GM12865 (cell line): ENCODE measurements around the gene TMEM11.

ENCODE experiments used
- DNase-seq: peaks from one replicate; pipeline ENCODE4 v3.0.0; 2010; ENCODE audit warnings: low read depth
- H3K4me3 ChIP-seq: 2 replicates; pipeline ENCODE4 v1.5.1; 2011; ENCODE audit warnings: mild to moderate bottlenecking, low read depth, low read length, control low read depth
- TF ChIP-seq, protein P1 (sequence below): IDR thresholded peaks from 2 replicates; pipeline ENCODE4 v1.5.1; 2011; ENCODE audit warnings: low read length, control low read depth, low read depth, inconsistent platforms; ENCODE audit not compliant: insufficient read depth; ENCODE audit errors: missing control alignments

Gene TMEM11

DNA sequence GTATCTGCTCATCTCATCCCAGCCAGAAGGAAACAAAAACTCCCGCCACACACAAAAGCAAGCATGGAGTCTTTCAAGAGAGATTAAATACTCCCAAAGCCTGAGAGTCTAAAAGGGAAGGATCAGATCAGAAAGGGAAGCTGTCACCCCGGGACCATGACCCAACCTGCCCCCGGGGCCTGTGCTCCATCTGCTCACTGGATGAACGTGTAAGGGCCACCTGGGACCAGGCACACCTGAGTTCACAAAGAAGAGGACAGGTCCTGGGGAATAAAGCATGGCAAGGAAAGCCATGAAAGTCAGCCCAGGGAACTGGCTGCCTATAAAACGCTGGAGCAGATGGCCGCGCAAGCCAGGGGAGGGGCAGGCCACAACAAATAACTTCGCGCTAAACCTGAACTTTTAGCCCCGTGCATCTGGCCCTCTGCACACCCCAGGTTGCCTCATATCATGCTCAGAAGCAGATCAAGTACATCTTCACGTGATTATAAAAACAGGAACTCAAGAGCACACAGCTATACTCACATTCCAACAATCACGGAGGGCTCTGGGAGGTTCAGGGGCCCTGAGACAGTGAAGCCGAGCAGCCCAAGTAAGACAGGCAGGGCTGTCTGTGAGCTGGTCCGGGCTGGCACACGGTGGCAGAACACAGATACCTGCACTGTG is 3.4 kb downstream of the TMEM11 start:
- DNase-seq = no peak
- no peak overlapping the region for H3K4me3 ChIP-seq
- TF ChIP-seq, protein P1, sequence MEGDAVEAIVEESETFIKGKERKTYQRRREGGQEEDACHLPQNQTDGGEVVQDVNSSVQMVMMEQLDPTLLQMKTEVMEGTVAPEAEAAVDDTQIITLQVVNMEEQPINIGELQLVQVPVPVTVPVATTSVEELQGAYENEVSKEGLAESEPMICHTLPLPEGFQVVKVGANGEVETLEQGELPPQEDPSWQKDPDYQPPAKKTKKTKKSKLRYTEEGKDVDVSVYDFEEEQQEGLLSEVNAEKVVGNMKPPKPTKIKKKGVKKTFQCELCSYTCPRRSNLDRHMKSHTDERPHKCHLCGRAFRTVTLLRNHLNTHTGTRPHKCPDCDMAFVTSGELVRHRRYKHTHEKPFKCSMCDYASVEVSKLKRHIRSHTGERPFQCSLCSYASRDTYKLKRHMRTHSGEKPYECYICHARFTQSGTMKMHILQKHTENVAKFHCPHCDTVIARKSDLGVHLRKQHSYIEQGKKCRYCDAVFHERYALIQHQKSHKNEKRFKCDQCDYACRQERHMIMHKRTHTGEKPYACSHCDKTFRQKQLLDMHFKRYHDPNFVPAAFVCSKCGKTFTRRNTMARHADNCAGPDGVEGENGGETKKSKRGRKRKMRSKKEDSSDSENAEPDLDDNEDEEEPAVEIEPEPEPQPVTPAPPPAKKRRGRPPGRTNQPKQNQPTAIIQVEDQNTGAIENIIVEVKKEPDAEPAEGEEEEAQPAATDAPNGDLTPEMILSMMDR = no peak

DNA sequence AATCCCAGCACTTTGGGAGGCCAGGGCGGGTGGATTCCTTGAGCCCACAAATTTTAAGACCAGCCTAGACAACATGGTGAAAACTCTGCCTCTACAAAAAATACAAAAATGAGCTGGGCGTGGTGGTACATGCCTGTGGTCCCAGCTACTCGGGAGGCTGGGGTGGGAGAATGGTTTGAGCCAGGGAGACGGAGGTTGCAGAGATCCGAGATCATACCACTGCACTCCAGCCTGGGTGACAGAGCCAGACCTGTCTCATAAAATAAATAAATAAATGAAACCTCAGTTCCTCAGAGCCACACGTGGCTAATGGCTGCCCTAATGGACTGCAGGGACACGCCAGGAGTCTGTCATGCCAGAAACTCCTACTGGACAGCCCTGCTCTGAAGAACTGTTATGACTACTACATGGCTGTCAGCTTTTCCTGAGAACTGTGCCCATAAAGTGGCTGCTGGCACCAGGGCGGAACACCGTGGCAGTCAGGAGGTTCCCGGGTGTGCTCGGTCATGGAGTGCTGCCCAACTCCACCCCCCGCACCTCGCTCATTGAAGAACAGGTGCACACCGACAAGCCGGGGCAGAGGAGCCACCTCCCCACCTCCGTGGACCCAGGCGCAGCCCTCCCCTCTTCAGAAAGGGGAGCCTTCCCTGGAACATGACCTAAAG is 4.3 kb downstream of the TMEM11 start:
- H3K4me3 ChIP-seq = no peak overlapping the region
- DNase-seq = no peak
- TF ChIP-seq, protein P1 = no peak

DNA sequence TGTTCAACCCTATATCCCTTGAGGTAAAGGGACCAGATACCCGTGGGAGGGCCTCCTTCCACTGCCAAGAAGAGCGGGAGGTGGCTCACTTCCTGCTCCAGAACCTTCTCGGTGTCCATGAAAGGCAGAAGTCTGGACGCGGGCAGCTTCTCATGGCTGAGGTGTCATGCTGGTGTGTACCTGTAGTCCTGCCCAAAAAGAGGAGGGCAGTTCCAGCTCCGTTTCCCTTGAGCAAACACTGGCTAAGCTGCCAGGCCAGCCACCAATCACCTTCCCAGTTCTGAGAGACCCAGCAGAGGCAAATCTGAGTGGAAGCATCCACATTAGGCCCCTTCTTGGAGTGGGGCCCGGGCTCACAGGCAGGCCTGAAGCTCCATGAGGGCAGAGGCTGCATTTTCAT is 5.6 kb downstream of the TMEM11 start:
- TF ChIP-seq, protein P1 = no peak
- no peak for DNase-seq
- H3K4me3 ChIP-seq = no peak overlapping the region

DNA sequence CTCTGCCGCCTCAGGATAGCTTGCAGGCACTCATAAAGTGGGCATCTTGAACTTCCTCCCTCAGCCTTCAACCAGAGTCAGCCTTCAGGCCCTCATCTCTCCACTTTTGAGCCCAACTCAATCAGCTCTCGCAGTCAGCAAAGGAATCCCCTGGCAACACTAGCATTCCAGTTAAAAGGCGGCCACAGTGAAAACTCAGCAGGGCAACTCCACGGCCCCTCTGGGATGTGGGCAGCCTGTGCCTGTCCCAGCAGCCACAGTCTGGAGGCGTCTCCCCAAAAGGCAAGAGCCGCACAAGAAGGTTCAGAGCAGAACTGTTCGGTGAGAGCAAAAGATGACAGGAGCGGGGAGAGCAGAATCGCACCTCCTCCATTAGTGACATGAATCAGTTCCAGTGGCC is 9.0 kb downstream of the TMEM11 start:
- no peak for DNase-seq
- H3K4me3 ChIP-seq = no peak overlapping the region
- TF ChIP-seq, protein P1 = no peak

DNA sequence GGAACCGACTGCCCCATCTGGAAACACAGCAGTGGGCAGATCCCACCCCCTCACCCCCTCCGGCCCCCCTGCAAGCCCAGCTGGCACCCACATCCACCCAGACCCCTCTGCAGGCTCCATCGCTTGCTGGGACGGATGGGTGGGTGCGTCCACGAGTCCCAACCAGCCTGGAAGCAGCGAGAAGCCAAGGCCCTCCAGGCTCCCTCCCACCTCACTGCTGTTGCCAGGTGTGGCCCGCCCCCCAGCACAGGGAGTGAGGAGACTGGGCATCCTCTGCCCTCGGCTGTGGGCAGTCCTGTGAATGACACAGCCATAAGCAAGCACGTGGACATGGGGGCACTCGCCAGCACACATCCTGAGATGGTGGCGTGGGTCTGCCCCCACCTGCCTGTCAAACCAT is 11.4 kb downstream of the TMEM11 start:
- DNase-seq = no peak
- H3K4me3 ChIP-seq = no peak overlapping the region
- TF ChIP-seq, protein P1 = no peak

DNA sequence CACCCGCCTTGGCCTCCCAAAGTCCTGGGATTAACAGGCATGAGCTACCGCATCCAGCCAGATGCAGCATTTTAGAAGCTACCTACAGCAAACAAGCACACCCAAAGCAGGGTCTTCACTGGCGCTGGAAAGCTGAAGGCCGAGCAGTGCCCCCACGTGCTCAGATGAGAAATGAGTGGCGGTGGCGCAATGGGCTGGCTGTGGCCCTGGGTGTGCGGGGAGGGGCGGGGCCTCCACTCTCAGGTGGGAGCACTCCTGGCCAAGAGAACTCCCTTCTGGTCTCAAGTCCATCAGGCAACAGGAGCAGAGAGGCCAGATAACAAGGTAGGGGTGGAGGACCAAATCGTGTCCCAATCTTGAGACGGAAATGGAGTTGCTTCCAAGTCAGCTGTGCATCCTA is 12.1 kb downstream of the TMEM11 start:
- TF ChIP-seq, protein P1 = no peak
- no peak for DNase-seq
- H3K4me3 ChIP-seq = no peak overlapping the region

DNA sequence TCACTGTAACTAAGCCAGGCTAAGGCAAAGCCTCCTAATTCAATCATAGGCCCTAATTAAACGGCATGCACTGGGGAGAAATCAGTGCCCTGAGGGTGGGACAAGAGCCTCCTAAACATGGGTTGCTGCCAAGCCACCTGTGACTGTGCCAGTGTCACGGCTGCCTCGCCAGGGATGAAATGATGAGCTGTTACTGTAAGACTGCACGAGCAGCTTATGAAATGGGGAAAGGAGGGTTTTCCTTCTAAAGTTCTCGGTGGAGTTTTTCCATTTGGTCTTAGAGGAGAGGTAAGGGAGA is 12.7 kb downstream of the TMEM11 start:
- DNase-seq = no peak
- TF ChIP-seq, protein P1 = no peak
- H3K4me3 ChIP-seq = no peak overlapping the region
